ENCODE measurements around the gene RPL13. TPM values are rescaled to one million over a fixed set of nuclear protein-coding genes. Genes with fewer than 3 reads are reported as not detected.
A peak's percentile ranks its signal among the peaks of the same experiment; 100 is the strongest.

Gene RPL13
- total and polyA plus RNA-seq, 2 of the 13 experiments (the other 11 are each of a cell fraction or from before 2014, with no cell fraction given): 2,988 to 4,411 TPM

GRCh38 chr16:89557690-89558490 lies 2.6 kb upstream of the RPL13 start (continued):
- TF ChIP-seq IRF9 (CRISPR knock-in tag; IDR thresholded peaks at IDR 0.05; ENCODE audit: borderline replicate concordance): 0 out of 2 replicates have a peak, but pooled peaks have one; percentile 11
- TF ChIP-seq HHEX (CRISPR knock-in tag; IDR thresholded peaks at IDR 0.05): no peak
- TF ChIP-seq ZNF574 (CRISPR knock-in tag; IDR thresholded peaks at IDR 0.05): peak; percentile 9
- no peak for TF ChIP-seq ARID4A (CRISPR knock-in tag; IDR thresholded peaks at IDR 0.05; ENCODE audit: borderline replicate concordance)
- TF ChIP-seq ZNF501 (CRISPR knock-in tag; IDR thresholded peaks at IDR 0.05): peak; percentile 41; the same call in 1 of the 2 replicates
- no peak for TF ChIP-seq FOXO4 (CRISPR knock-in tag; conservative IDR thresholded peaks at IDR 0.05)
- peak; percentile 5; the same call in 1 of the 2 replicates for TF ChIP-seq ZNF143 (CRISPR knock-in tag; IDR thresholded peaks at IDR 0.05)
- TF ChIP-seq ZNF121 (CRISPR knock-in tag; IDR thresholded peaks at IDR 0.05): 0 out of 2 replicates have a peak, but pooled peaks have one; percentile 40
- TF ChIP-seq NFAT5 (CRISPR knock-in tag; IDR thresholded peaks at IDR 0.05): 0 out of 2 replicates have a peak, but pooled peaks have one; percentile 18
- TF ChIP-seq NR2F6 (IDR thresholded peaks at IDR 0.05): peak; percentile 16; the same call in 1 of the 2 replicates
- TF ChIP-seq NR2F6 (CRISPR knock-in tag; IDR thresholded peaks at IDR 0.05): no peak
- TF ChIP-seq NR2C2 (CRISPR knock-in tag; IDR thresholded peaks at IDR 0.05; ENCODE audit: borderline replicate concordance): 0 out of 2 replicates have a peak, but pooled peaks have one; percentile 15
- 0 out of 2 replicates have a peak, but pooled peaks have one; percentile 39 for TF ChIP-seq NFIB (CRISPR knock-in tag; IDR thresholded peaks at IDR 0.05; ENCODE audit: borderline replicate concordance)
